ENCODE measurements around the gene PTPRN2.
"Not testable (repeated sequence)": the region's sequence is repeated elsewhere in the genome, so short reads cannot be mapped to it uniquely, and the experiment has no call there.

Gene PTPRN2

GRCh38 chr7:157903296-157903695, 684.3 kb downstream of the PTPRN2 start:
- no peak for TF ChIP-seq CTCF (IDR thresholded peaks at IDR 0.05; ENCODE audit: borderline replicate concordance, control extremely low read depth, extremely low read depth, insufficient read depth, missing control alignments)
- no peak for DNase-seq (ENCODE audit: low spot score)
- in situ Hi-C loops (cut with MboI; ENCODE audit: low sequenced_read_pairs, unreplicated experiment), result no loop called here

DNA sequence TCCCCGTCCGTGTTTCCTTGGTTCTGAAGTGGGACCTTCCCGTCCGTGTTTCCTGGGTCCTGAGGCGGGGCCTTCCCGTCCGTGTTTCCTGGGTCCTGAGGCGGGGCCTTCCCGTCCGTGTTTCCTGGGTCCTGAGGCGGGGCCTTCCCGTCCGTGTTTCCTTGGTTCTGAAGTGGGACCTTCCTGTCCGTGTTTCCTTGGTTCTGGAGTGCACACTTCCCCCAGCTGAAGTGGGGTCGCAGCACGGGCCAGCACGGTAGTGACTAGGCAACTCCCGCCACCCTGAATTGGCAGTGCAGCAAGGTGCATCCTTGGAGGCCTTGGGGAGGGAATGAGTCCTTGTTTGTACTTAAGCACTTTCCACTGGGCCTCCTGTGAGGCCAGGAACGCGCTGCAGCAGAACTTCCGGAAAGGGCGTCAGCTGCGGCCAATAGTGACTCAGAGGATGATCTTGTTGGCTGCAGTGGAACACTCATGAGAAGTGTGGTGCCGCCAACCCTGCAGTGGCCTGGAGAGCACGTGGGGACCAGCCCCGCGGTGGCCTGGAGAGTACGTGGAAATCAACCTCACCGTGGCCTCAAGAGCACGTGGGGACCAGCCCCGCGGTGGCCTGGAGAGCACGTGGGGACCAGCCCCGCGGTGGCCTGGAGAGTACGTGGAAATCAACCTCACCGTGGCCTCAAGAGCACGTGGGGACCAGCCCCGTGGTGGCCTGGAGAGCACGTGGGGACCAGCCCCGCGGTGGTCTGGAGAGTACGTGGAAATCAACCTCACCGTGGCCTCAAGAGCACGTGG, 685.6 kb downstream of the PTPRN2 start:
- DNase-seq (ENCODE audit: low spot score); in situ Hi-C loops (cut with MboI; ENCODE audit: low sequenced_read_pairs, unreplicated experiment): not testable (repeated sequence)

DNA sequence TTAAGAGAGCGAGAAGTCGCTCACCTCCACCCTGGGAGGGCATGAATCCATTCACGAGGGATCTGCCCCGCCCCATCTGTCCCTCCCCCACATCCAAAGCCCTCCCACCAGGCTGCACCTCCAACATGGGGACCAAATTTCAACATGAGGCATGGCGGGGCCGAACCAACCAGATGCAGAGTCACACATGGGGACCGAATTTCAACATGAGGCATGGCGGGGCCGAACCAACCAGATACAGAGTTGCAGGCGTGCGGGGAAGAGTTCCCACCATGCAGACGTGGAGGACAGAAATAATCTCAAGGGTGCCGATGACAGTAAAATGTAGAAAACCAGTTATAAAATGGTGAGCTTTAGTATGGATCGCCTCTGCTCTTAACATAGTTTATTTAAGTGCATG, 686.5 kb downstream of the PTPRN2 start:
- in situ Hi-C loops (cut with MboI; ENCODE audit: low sequenced_read_pairs, unreplicated experiment), result no loop called here
- TF ChIP-seq CTCF (IDR thresholded peaks at IDR 0.05; ENCODE audit: borderline replicate concordance, control extremely low read depth, extremely low read depth, insufficient read depth, missing control alignments), result no peak
- DNase-seq (ENCODE audit: low spot score), result no peak

DNA sequence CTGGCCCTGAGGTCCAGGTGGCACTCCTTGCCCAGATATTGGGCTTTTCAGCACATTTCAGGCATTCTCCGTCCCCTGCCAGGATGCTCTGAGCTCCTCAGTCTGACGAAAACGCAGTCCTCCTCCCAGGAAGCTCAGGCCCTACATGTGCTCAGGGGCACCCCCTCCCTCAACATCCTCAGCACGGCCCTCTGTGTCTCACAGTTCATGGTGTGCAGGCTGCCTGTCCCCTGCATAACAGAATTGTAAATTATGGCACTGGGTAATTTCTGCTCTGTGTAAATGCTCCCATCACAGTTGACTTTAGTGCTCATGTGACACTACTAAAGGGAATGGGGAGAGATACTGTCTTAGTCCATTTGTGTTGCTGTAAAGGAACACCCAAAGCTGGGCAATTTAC, 687.1 kb downstream of the PTPRN2 start:
- no peak for TF ChIP-seq CTCF (IDR thresholded peaks at IDR 0.05; ENCODE audit: borderline replicate concordance, control extremely low read depth, extremely low read depth, insufficient read depth, missing control alignments)
- no peak for DNase-seq (ENCODE audit: low spot score)
- in situ Hi-C loops (cut with MboI; ENCODE audit: low sequenced_read_pairs, unreplicated experiment), result no loop called here

DNA sequence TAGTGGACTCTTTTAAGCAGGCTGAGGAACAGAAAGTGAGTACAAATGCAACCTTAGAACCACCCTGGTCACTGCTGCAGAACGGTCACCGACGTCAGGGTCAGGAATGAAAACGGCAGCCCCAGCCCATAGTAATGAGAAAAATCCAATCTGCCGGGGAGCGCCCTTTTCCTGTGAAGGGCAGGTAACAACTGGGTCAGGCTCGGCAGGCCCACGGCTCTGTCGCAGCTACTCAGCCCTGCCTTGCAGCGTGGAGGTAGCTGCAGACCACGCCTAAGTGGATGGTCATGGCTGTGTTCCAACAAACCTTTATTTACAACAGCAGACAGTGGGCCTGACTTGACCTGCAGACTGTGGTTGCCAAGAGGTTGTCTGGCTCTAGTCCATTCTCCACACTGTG, 687.6 kb downstream of the PTPRN2 start:
- no peak for TF ChIP-seq CTCF (IDR thresholded peaks at IDR 0.05; ENCODE audit: borderline replicate concordance, control extremely low read depth, extremely low read depth, insufficient read depth, missing control alignments)
- in situ Hi-C loops (cut with MboI; ENCODE audit: low sequenced_read_pairs, unreplicated experiment), result no loop called here
- DNase-seq (ENCODE audit: low spot score), result no peak

- no peak for DNase-seq (ENCODE audit: low spot score)
- in situ Hi-C loops (cut with MboI; ENCODE audit: low sequenced_read_pairs, unreplicated experiment), result no loop called here
- TF ChIP-seq CTCF (IDR thresholded peaks at IDR 0.05; ENCODE audit: borderline replicate concordance, control extremely low read depth, extremely low read depth, insufficient read depth, missing control alignments), result no peak
Observed at GRCh38 chr7:157898802-157899505, 688.7 kb downstream of the PTPRN2 start.

DNA sequence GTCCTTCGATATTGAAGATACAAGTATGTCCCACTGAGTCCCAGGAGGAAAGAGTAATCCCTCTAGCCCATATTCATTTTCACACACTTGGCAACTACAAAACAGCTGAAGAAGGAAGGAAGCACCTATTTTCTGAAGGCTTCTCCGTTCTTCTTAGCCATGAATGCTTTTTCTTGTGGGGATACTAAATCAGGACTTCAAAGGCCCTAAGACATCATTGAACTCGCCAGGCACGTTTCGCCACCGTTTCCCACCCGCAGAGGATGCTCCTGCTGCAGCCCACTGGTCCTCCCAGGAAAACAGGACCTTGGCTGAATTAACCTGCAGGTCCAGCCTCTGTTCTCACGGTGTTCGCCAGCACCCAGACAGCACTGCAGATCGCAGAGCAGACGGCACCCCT, 689.4 kb downstream of the PTPRN2 start:
- in situ Hi-C loops (cut with MboI; ENCODE audit: low sequenced_read_pairs, unreplicated experiment), result no loop called here
- no peak for DNase-seq (ENCODE audit: low spot score)
- no peak for TF ChIP-seq CTCF (IDR thresholded peaks at IDR 0.05; ENCODE audit: borderline replicate concordance, control extremely low read depth, extremely low read depth, insufficient read depth, missing control alignments)
